Measurements from ENCODE around the gene FAM83C. TPM values are rescaled to one million over a fixed set of nuclear protein-coding genes. Genes with fewer than 3 reads are reported as not detected.
A peak's percentile ranks its signal among the peaks of the same experiment; 100 is the strongest.

Gene FAM83C
- total RNA-seq, 1 experiment from 2014 or later = not detected

- BruUV-seq (replicated peaks) = no TSS peak
- DNase-seq (ENCODE audit: low read depth, low spot score) = no peak
- no peak for TF ChIP-seq CBX3 (IDR thresholded peaks at IDR 0.05; ENCODE audit: low read depth)
- Histone ChIP-seq H3K9ac (ENCODE audit: low read length) (no peak overlapping the region), H4K20me1 (ENCODE audit: insufficient read depth) (no peaks in the 10 kb centered on the region), H3K79me2 (ENCODE audit: insufficient read depth, low read length) (no peaks in the 10 kb centered on the region), H3K4me1 (ENCODE audit: control insufficient read depth in 1 of 2, insufficient read depth in 2 of 2, low read length in 2 of 2) (peaks cover 24 to 34% of the 10 kb centered on the region in 2 experiments), H3K9me2 (ENCODE audit: insufficient read depth) (no peaks in the 10 kb centered on the region), H3K4me3 (replicated peaks in 1 of 2; ENCODE audit: low read depth in 1 of 2, low read length in 2 of 2) (no peak overlapping the region), H3K9me3 (ENCODE audit: control insufficient read depth in 1 of 2, insufficient read depth in 1 of 2, low read depth in 1 of 2, low read length in 2 of 2) (no peaks in the 10 kb centered on the region), H2AFZ (ENCODE audit: low read depth, low read length, poor library complexity, severe bottlenecking) (no peak overlapping the region), H3K4me2 (ENCODE audit: low read length) (no peak overlapping the region), H3K36me3 (ENCODE audit: control insufficient read depth in 1 of 2, insufficient read depth in 2 of 2, low read length in 2 of 2) (no peaks in the 10 kb centered on the region), H3K27me3 (ENCODE audit: insufficient read depth, low read length) (no peaks in the 10 kb centered on the region), H3K27ac (ENCODE audit: low read depth, low read length) (no peak overlapping the region)
- CTCF ChIA-PET = interaction anchor here (1.0 to 4.6 kb wide), 2 partner anchors 12 to 27 kb away, joined by 4 to 108 read pairs; no protein-coding TSS in a partner anchor
- RAD21 ChIA-PET (ENCODE audit: low non-redundant PET in 1 of 2, low total read pairs in 2 of 2, uncharacterized antibody in 2 of 2, unreplicated experiment in 2 of 2) = no interaction called here
- POLR2A ChIA-PET = no interaction called here
- no peak for ATAC-seq
- intact Hi-C loops (cut with micrococcal nuclease) = no loop called here
Observed at GRCh38 chr20:35332540-35333200, 40.4 kb upstream of the FAM83C start.

GRCh38 chr20:35329435-35330139 lies 37.4 kb upstream of the FAM83C start:
- H3K36me3 ChIP-seq (ENCODE audit: control insufficient read depth in 1 of 2, insufficient read depth in 2 of 2, low read length in 2 of 2) = no peaks in the 10 kb centered on the region
- BruUV-seq (replicated peaks) = no TSS peak
- peaks cover 47 to 59% of the 10 kb centered on the region in 2 experiments for H3K4me1 ChIP-seq (ENCODE audit: control insufficient read depth in 1 of 2, insufficient read depth in 2 of 2, low read length in 2 of 2)
- H3K4me3 ChIP-seq (replicated peaks in 1 of 2; ENCODE audit: low read depth in 1 of 2, low read length in 2 of 2) = no peak overlapping the region
- H3K9me3 ChIP-seq (ENCODE audit: control insufficient read depth in 1 of 2, insufficient read depth in 1 of 2, low read depth in 1 of 2, low read length in 2 of 2) = no peaks in the 10 kb centered on the region
- no peaks in the 10 kb centered on the region for H3K79me2 ChIP-seq (ENCODE audit: insufficient read depth, low read length)
- intact Hi-C loops (cut with micrococcal nuclease) = loop anchor here (1.0 kb wide), 1 partner anchor 25 kb away; no protein-coding TSS in a partner anchor
- no peaks in the 10 kb centered on the region for H3K27me3 ChIP-seq (ENCODE audit: insufficient read depth, low read length)
- CTCF ChIA-PET = interaction anchor here (0.6 to 4.6 kb wide), 19 partner anchors 9 to 1143 kb away, joined by 3 to 108 read pairs (median 4); partner anchors contain the start of gene EIF6
- RAD21 ChIA-PET (ENCODE audit: low non-redundant PET in 1 of 2, low total read pairs in 2 of 2, uncharacterized antibody in 2 of 2, unreplicated experiment in 2 of 2) = interaction anchor here in 1 of 2 experiments (1.5 to 4.3 kb wide), 2 partner anchors 18 to 25 kb away, joined by 4 to 26 read pairs; no protein-coding TSS in a partner anchor
- peak; percentile 83 for ATAC-seq
- POLR2A ChIA-PET = interaction anchor here (1.0 to 1.3 kb wide), 2 partner anchors 11 to 24 kb away, joined by 5 read pairs; no protein-coding TSS in a partner anchor
- no peak overlapping the region for H3K27ac ChIP-seq (ENCODE audit: low read depth, low read length)
- no peaks in the 10 kb centered on the region for H4K20me1 ChIP-seq (ENCODE audit: insufficient read depth)
- no peak overlapping the region for H3K9ac ChIP-seq (ENCODE audit: low read length)
- TF ChIP-seq RAD21 (IDR thresholded peaks at IDR 0.05; ENCODE audit: low read depth) (peak; percentile 80), CTCF (IDR thresholded peaks at IDR 0.05 in 2 of 3, conservative IDR thresholded peaks at IDR 0.05 in 1 of 3; ENCODE audit: borderline replicate concordance in 1 of 3, insufficient read depth in 1 of 3, low read depth in 2 of 3, low read length in 2 of 3) (peak; percentile 83 to 98 (median 90)), YY1 (IDR thresholded peaks at IDR 0.05; ENCODE audit: extremely low read depth, insufficient replicate concordance, low read depth, low read length) (no peak), SIN3A (IDR thresholded peaks at IDR 0.05; ENCODE audit: low read depth) (no peak)
- H3K9me2 ChIP-seq (ENCODE audit: insufficient read depth) = no peaks in the 10 kb centered on the region
- no peak for DNase-seq (ENCODE audit: low read depth, low spot score)
- no peak overlapping the region for H2AFZ ChIP-seq (ENCODE audit: low read depth, low read length, poor library complexity, severe bottlenecking)
- H3K4me2 ChIP-seq (ENCODE audit: low read length) = peak overlapping the region; percentile 5
